Aorta (tissue), 5 donors: Measurements from ENCODE around the gene N4BP2L2. TPM values are rescaled to one million over a fixed set of nuclear protein-coding genes. Genes with fewer than 3 reads are reported as not detected.

Source experiments
- ATAC-seq: fragments of 200-7000 bp; cut with Tn5 transposase; one replicate; pipeline ENCODE4 v1.9.1; 2022; ENCODE audit warnings: moderate library complexity; ENCODE audit not compliant: low FRiP score
- DNase-seq, 2 donors: peaks; one replicate each; pipeline ENCODE4 v3.0.0-alpha.2; 2020
- H3K27ac ChIP-seq, 2 donors: one replicate each; pipeline ENCODE4 v1.5.1; 2013; ENCODE audit warnings: low read length in 2 of 2, mild to moderate bottlenecking in 2 of 2, moderate library complexity in 2 of 2, control low read depth in 1 of 2, inconsistent platforms in 1 of 2, low read depth in 1 of 2
- H3K27me3 ChIP-seq, 2 donors: one replicate each; pipeline ENCODE4 v1.6.1; 2013; ENCODE audit warnings: control low read depth in 1 of 2, low read length in 1 of 2, mild to moderate bottlenecking in 1 of 2, moderate library complexity in 1 of 2; ENCODE audit not compliant: insufficient read depth in 2 of 2, control insufficient read depth in 1 of 2
- H3K36me3 ChIP-seq, 2 donors: one replicate each; pipeline ENCODE4 v1.6.1; 2013; ENCODE audit warnings: control low read depth in 1 of 2, low read length in 1 of 2, mild to moderate bottlenecking in 1 of 2; ENCODE audit not compliant: insufficient read depth in 2 of 2, control insufficient read depth in 1 of 2
- H3K4me1 ChIP-seq, 2 donors: one replicate each; pipeline ENCODE4 v1.6.1; 2013; ENCODE audit warnings: low read length in 2 of 2, control low read depth in 1 of 2, mild to moderate bottlenecking in 1 of 2, moderate library complexity in 1 of 2; ENCODE audit not compliant: insufficient read depth in 2 of 2, control insufficient read depth in 1 of 2
- H3K4me3 ChIP-seq, 2 donors: one replicate each; pipeline ENCODE4 v1.5.1; 2013; ENCODE audit warnings: low read length in 2 of 2, control low read depth in 1 of 2, mild to moderate bottlenecking in 1 of 2
- H3K9me3 ChIP-seq: one replicate; pipeline ENCODE4 v1.6.1; 2013; ENCODE audit warnings: mild to moderate bottlenecking, low read length; ENCODE audit not compliant: control insufficient read depth
- WGBS, 2 donors: extraction: QIAGEN DNeasy Blood & Tissue Kit; methylation state at CpG; one replicate each; pipeline ENCODE4 v1.1.7; 2013; 5-methylcytosine and 5-hydroxymethylcytosine counted together
- intact Hi-C, 2 donors: fragments of 100-400 bp; cut with DNase I; formaldehyde crosslinking; loops; one replicate each; pipeline versions ENCODE4 v1.14.2 to v1.15.0; 2022
- polyA plus RNA-seq, 2 donors: library from polyadenylated mRNA; stranded (reverse); fragments of 200-250 nt; gene quantifications; one replicate each; pipeline ENCODE4 v1.2.3, GENCODE V29; 2013
- total RNA-seq, 2 donors: library from RNA; stranded (reverse); fragmentation: NEBNext Ultra II Directional; extraction: Animal tissue kit (Norgen Biotek cat#: 25700); gene quantifications; one replicate each; pipeline ENCODE4 v1.2.1, GENCODE V29; 2021
- donor health status: healthy with polysubstance abuse.
- donor health status: Bipolar disorder and iron deficiency.
- donor health status: DM: no; HTN: no; CAD: no.
- donor health status: DM: no; HTN: no; CAD: no.
- donor health status: DM: yes; HTN: yes; CAD: no.

N4BP2L2 gene
- total and polyA plus RNA-seq, 4 donors = 45.5 to 239 (median 153) TPM

GRCh38 chr13:32428581-32429432 lies 109.8 kb downstream of the N4BP2L2 start:
- DNase-seq (no peak), ATAC-seq (peak; percentile 40)
- intact Hi-C loops = loop anchor here in 1 of 2 donors (5.0 kb wide), 1 partner anchor 107 kb away; no protein-coding TSS in a partner anchor
- H3K27me3 ChIP-seq = no peaks in the 10 kb centered on the region
- H3K9me3 ChIP-seq = no peaks in the 10 kb centered on the region
- H3K4me1 ChIP-seq = no peaks in the 10 kb centered on the region
- H3K36me3 ChIP-seq = no peaks in the 10 kb centered on the region
- WGBS, 2 donors = 34 to 40% methylated on average over 9 of the region's 9 CpGs
- H3K4me3 ChIP-seq = peak overlapping the region; percentile 48 to 98
- H3K27ac ChIP-seq = peak overlapping the region; percentile 46 to 58

GRCh38 chr13:32427852-32428580 lies 110.6 kb downstream of the N4BP2L2 start, which contains the start of gene N4BP2L1:
Gene N4BP2L1 (minus strand): TSS chr13:32428130. CDS start chr13:32428082, 48 bp downstream.
- ATAC-seq (peak; percentile 92), DNase-seq (peak; percentile 87 to 91)
- Histone ChIP-seq H3K27me3 (no peaks in the 10 kb centered on the region), H3K27ac (peak within 1 kb of the TSS; percentile 46 to 58), H3K9me3 (no peaks in the 10 kb centered on the region), H3K4me3 (peak within 1 kb of the TSS; percentile 48 to 98), H3K4me1 (no peaks in the 10 kb centered on the region), H3K36me3 (no peaks in the 10 kb centered on the region)
- intact Hi-C loops = loop anchor here in 1 of 2 donors (5.0 kb wide), 1 partner anchor 106 kb away; no protein-coding TSS in a partner anchor
- 0 to 1% methylated on average over 38 to 40 of the region's 40 CpGs for WGBS, 2 donors

GRCh38 chr13:32426990-32427851 lies 111.4 kb downstream of the N4BP2L2 start:
- Histone ChIP-seq H3K9me3 (no peaks in the 10 kb centered on the region), H3K36me3 (no peaks in the 10 kb centered on the region), H3K4me3 (peak overlapping the region; percentile 48 to 98), H3K27me3 (no peaks in the 10 kb centered on the region), H3K27ac (peak overlapping the region; percentile 46 to 58), H3K4me1 (no peaks in the 10 kb centered on the region)
- intact Hi-C loops = loop anchor here in 1 of 2 donors (5.0 kb wide), 1 partner anchor 105 kb away; no protein-coding TSS in a partner anchor
- ATAC-seq = peak; percentile 47
- 1 to 2% methylated on average over 67 to 90 of the region's 90 CpGs for WGBS, 2 donors
- DNase-seq = peak; percentile 70 to 83

- H3K36me3 ChIP-seq = no peaks in the 10 kb centered on the region
- H3K9me3 ChIP-seq = no peaks in the 10 kb centered on the region
- H3K27ac ChIP-seq = peak overlapping the region in 1 of 2 donors; percentile 33
- H3K4me3 ChIP-seq = peak overlapping the region; percentile 48 to 98
- H3K4me1 ChIP-seq = no peaks in the 10 kb centered on the region
- ATAC-seq = no peak
- no peaks in the 10 kb centered on the region for H3K27me3 ChIP-seq
- no peak for DNase-seq
- 65% methylated on average over 19 of the region's 19 CpGs for WGBS, 2 donors
- intact Hi-C loops = loop anchor here in 1 of 2 donors (5.0 kb wide), 1 partner anchor 104 kb away; no protein-coding TSS in a partner anchor
Observed at GRCh38 chr13:32426191-32426989, 112.2 kb downstream of the N4BP2L2 start.

- Histone ChIP-seq H3K4me1 (no peaks in the 10 kb centered on the region), H3K9me3 (no peaks in the 10 kb centered on the region), H3K27ac (no peak overlapping the region), H3K4me3 (no peak overlapping the region), H3K27me3 (no peaks in the 10 kb centered on the region), H3K36me3 (no peaks in the 10 kb centered on the region)
- intact Hi-C loops = loop anchor here in 1 of 2 donors (5.0 kb wide), 1 partner anchor 103 kb away; no protein-coding TSS in a partner anchor
- ATAC-seq = no peak
- WGBS, 2 donors = 52 to 67% methylated on average over 7 of the region's 7 CpGs
- no peak for DNase-seq
Observed at GRCh38 chr13:32425158-32425557, 113.4 kb downstream of the N4BP2L2 start.

GRCh38 chr13:32423592-32423991 lies 115.0 kb downstream of the N4BP2L2 start:
- WGBS, 2 donors = 88 to 92% methylated on average over 3 of the region's 3 CpGs
- no peaks in the 10 kb centered on the region for H3K27me3 ChIP-seq
- no peaks in the 10 kb centered on the region for H3K36me3 ChIP-seq
- no peak overlapping the region for H3K27ac ChIP-seq
- no peak overlapping the region for H3K4me3 ChIP-seq
- H3K4me1 ChIP-seq = no peaks in the 10 kb centered on the region
- intact Hi-C loops = no loop called here
- ATAC-seq = no peak
- no peak for DNase-seq
- H3K9me3 ChIP-seq = no peaks in the 10 kb centered on the region

GRCh38 chr13:32419862-32420261 lies 118.7 kb downstream of the N4BP2L2 start:
- no peak overlapping the region for H3K4me3 ChIP-seq
- no peaks in the 10 kb centered on the region for H3K9me3 ChIP-seq
- no peaks in the 10 kb centered on the region for H3K4me1 ChIP-seq
- no peak overlapping the region for H3K27ac ChIP-seq
- DNase-seq = no peak
- no peak for ATAC-seq
- intact Hi-C loops = no loop called here
- H3K36me3 ChIP-seq = no peaks in the 10 kb centered on the region
- H3K27me3 ChIP-seq = no peaks in the 10 kb centered on the region
- WGBS, 2 donors = 87 to 92% methylated on average over 2 of the region's 2 CpGs
